Amniotic stem cell (primary cell): ENCODE results near the gene GPR52.
"Not testable (repeated sequence)": the region's sequence is repeated elsewhere in the genome, so short reads cannot be mapped to it uniquely, and the experiment has no call there.

Experiments used
- DNase-seq: peaks from one replicate; lab custom pipeline; 2025; lab: John Stamatoyannopoulos, UW

The GPR52 gene, protein sequence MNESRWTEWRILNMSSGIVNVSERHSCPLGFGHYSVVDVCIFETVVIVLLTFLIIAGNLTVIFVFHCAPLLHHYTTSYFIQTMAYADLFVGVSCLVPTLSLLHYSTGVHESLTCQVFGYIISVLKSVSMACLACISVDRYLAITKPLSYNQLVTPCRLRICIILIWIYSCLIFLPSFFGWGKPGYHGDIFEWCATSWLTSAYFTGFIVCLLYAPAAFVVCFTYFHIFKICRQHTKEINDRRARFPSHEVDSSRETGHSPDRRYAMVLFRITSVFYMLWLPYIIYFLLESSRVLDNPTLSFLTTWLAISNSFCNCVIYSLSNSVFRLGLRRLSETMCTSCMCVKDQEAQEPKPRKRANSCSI

DNA sequence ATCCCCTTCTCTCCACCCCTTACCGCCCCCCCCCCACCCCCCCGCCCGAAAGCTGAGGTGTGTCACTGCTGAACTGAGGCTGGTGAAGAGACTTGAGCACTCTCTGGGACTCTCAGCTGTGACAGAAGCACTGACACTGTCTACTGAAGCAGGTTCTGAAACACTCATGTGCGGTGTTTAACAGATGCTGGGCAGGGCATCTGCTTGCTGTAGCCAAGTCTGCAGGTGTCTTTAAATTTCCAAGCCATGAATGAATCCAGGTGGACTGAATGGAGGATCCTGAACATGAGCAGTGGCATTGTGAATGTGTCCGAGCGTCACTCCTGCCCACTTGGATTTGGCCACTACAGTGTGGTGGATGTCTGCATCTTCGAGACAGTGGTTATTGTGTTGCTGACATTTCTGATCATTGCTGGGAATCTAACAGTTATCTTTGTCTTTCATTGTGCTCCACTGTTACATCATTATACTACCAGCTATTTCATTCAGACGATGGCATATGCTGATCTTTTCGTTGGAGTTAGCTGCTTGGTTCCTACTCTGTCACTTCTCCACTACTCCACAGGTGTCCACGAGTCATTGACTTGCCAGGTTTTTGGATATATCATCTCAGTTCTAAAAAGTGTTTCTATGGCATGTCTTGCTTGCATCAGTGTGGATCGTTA is at the start of gene GPR52:
GPR52 (plus strand) TSS at position 99 of the 665 bp plus-strand sequence; CDS start at position 247, 148 bp downstream.
- DNase-seq, result no peak

DNA sequence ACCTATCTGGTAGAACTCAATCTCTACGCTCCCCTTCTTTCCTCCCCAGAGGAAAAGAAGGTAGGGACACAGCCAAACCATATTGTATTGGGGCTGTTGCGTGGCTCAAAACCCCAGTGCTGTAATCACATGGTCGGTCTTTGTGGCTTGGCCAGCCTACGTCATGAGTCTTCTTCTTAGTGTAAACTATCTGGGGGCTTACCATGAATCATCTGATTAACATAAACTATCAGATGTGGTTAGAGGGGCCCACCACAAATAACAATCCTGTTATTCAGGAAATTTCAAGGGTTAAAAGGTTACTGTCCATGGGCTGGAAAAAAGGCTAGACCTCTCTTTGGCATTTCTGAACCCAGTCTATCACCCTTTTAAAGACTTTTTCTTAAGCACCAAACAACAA is 49.5 kb upstream of the GPR52 start:
- no peak for DNase-seq

DNA sequence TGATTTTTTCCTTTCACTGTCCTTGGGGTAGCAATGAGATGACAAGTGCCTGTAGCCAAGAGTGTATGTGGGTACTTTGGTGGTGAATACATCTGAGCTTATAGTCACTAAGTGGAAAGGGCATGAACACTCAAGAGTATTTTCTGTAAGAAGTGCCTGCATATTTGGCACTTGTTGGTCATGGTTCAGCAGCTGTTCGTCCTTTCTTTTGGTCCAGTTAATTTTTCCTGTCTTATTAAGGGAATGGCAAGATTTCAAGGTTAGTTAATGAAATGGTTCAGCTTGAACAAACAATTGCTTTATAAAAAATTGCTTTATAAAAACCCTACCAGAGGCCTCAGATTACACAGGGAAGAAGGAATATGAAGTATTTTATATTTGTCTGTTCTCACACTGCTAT is 48.6 kb upstream of the GPR52 start:
- DNase-seq, result no peak

DNA sequence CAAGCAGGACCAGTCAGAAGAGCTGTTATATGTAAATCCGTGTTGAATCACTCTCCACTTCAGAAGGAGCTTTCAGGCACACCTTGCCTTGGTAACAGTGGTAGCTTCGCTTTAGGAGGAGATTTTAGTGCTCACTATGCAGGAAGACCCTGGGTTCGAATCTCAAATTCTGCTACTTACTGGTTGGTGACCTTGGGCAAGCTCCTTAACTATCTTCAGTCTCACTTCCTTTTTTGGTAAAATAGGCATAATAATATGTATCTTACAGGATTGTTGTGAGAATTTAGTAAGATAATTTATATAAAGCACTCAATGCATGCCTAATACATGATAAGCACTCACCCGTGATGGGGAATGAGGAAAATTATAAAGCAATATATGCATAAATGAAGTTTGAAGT is 46.7 kb upstream of the GPR52 start:
- DNase-seq, result no peak

DNA sequence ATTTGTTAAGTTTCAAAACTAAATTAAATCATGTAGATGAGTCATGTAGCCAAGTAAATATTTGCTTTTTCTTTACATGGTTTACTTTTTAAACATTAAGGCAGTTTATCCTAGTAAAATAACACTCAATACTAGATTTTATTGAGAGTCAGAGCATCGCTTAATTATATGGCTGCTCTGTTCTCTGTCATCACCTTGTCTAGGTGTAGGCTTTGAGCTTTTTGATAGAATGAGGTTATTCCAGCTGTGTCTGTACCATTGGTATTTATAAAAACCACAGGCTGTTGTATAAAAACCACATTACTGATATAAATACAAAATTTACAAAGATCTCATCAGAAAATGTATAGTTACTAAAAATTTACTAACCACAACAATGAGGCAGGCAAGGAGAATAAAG is 42.5 kb upstream of the GPR52 start:
- DNase-seq, result no peak

DNA sequence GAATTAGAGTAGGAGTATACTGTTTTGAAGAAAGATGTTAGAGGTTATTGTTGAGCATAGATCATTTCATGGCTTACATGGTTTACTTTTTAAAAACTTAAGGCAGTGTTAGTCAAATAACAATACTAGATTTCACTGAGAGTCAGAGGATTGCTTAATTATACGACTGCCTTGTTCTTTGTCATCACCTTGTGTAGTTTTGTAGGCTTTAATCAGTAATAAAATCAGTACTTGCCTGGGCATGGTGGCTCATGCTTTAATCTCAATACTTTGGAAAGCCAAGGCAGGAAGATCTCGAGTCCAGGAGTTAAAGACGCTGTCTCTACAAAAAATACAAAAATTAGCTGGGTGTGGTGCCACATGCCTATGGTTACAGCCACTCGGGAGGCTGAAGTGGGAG is 41.3 kb upstream of the GPR52 start:
- DNase-seq, result no peak

DNA sequence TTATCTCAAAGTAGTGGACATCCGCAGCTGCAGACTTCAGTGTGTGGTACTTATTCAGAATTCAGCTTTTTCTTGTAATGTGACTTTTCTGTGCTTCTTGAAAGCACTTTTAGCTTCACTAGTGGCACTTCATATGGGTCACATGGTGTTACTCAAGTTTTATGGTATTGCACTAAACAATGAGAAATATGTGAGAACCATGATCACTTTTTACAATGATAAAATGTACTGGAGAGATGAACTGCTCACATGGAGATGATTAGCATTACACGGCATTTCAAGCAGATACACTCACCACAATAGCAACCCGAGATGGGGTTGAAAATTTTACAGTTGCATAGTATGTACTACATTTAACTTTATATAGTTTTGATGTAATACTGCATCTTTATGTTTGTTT is 40.1 kb upstream of the GPR52 start:
- no peak for DNase-seq

DNA sequence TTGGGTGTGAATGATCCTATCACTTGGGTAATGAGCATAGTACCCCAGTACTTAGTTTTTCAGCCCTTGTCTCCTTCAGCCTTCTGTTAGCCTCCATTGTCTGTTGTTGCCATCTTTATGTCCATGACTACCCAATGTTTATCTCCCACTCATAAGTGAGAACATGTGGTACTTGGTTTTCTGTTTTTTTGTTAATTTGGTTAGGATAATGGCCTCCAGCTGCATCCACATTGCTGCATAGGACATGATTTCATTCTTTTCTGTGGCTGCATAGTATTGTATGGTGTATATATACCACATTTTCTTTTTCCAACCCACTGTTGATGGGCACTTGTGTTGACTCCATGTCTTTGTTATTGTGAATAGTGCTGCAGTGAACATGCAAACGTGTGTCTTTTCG is 39.6 kb upstream of the GPR52 start:
- no peak for DNase-seq

DNA sequence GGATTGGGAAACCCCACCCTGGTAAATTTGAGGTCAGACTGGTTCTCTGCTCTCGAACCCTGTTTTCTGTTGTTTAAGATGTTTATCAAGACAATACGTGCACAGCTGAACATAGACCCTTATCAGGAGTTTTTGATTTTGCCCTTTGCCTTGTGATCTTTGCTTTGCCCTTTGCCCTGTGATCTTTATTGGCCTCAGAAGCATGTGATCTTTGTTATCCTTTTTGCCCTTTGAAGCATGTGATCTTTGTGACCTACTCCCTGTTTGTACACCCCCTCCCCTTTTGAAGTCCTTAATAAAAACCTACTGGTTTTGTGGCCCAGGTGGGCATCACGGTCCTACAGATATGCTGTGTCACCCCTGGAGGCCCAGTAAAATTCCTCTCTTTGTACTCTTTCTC is 38.0 kb upstream of the GPR52 start:
- not testable (repeated sequence) for DNase-seq

DNA sequence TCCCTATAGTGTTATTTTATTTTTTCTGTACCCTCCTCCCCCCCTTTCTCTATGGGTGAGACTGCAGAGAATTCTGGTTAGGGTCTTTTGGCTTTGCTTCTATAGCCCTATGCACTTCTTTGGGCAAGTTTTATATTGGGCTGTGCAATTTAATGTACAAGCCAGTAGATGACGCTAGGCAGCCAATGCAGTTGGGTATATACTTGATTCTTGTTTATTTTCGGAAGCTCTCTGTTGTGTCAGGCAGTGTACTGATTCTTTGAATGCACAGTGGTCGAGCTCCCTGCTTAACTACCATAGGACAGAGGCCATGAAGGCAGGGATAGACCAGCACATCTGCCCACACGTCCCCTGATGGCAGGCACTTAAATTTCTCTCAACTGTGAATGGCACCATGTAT is 34.1 kb upstream of the GPR52 start:
- no peak for DNase-seq

DNA sequence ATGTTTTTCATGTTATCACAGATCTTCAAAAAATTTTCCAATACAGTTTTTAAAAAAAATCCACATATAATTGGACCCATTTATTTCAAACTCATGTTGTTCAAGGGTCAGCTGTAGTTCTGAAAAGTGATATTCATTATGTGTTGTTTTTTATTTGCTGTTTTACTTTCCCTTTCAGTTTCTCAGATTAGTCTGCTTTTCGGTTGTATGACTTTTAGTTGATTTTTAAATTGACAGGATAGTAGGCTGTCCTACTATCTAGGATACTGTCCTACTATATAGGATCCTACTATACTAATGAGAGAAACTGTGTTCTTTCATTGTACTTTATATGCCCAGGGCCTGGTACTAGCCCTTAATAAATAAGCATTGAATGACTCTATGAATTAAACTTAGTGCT is 33.6 kb upstream of the GPR52 start:
- no peak for DNase-seq

DNA sequence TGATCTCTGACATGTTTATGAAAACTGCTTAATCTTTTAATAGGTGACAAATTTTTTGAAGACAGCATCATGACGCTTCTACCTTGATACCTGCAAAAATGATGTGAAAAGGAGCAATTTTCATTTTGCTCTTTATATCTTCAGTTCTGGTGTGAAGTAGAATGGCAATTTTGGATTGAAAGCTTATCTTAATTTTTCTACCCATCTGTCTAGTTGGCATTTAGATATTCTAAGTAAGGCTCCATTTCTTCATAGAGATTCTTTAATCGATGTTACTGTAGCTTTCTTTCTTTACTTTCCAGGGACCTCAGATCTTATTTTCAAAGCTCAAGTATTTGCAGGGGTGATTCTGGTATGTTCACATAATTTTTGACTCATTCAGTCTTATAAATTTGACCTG is 32.3 kb upstream of the GPR52 start:
- no peak for DNase-seq

DNA sequence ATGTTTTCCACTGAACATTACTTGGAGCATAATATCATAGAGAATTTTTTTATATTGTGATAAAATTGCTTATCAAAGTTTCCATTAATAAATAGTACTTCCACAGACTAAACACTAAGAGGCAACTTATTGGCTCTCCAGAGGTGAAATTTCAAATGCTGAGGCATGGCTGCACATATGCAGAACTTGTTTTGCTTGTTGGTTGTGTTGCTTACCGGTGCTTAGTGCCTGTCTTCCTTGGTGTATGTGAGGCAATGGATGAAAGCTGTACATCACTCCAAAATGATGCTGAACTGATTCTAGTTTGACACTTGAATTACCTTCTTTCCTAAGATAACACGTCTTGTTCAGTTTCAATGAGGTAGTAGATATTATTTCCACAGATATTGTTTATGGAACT is 29.8 kb upstream of the GPR52 start:
- DNase-seq, result no peak

DNA sequence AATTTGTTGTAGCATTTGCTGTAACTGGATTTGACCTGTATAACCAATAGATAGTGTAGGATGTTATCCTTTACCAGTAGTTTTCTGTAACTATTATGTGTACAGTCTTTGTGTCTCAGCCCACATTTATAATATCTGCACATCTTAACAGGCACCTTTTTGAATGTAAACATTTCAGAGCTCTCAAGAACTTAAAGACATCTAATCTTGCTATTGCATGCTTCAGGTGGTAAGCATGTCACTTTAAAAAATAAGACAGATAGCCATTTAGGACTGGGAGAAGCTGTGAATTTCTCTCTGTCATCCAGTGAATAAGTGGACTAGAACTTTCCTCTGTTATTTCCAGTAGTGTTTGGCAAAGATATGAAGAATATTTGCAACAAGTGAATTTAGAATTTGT is 22.6 kb upstream of the GPR52 start:
- DNase-seq, result no peak

DNA sequence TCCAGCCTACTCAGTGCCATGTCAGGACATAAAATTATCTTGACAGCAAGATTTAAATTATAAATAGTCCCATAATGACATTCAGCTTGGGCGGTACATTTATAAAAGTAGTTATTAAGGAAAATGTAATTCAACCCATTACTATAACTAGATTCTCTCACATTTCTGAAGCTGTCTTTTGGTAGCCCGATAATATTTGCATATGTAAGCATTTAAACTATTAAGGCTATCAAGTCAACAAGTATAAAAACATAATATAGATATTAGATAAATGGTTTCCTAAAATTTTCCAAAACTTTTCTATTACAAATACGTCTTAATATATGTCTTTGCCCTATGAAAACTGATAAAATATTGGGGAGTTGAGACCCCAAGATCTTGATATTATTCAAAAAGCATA is 21.6 kb upstream of the GPR52 start:
- DNase-seq, result no peak

DNA sequence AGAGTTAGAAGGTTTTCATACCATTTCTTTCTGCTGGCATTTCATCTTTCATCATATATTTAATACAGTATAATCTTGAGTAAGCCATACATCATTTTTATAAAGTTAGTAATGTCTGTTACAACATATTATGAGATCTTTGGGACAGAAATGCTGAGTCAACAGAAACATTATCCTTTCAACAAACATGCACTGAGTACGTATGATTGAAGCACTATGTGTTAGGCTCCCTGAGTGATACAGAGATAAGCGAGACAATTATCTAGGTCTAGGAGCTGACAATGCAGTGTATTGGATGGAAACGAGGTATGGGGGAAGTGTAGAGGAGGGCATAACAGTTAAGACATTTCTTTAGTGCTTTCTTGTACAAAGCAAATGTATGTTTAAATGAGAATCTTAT is 19.7 kb upstream of the GPR52 start:
- DNase-seq, result no peak

DNA sequence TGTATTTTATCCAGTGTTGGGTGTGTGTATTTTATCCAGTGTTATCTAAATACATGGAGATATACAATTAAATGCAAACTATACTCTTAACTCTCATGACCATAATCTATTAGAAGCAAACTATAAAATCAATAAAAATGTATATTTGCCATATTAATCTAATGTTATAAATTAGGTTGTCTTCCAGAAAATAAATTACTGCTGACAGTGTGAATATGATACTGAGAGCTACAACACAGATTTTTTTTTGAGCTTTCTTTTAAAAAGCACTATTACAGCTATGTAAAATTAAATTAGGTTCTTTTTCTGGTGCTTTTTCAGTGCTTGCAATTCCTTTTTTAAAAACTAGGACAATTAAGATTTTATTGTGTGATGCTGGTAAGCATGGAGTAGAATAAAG is 19.0 kb upstream of the GPR52 start:
- DNase-seq, result no peak

DNA sequence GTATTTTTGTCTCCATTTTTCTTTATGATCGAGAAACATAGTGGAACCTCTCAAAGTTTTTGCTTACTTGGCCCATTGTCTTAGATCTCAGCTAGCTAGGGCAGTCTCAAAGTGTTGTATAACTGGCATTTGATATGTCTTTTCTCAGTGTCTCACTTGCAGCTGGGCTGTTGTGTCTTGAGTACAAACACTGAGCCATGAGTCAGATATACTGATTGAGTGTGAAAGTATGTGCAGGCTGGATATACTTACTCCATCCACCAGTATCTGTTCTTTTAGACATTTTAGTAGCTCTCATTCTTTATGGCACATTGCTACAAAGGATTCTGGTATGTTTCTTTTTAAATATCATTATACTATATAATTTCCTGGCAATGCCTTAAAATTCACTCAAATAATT is 14.3 kb upstream of the GPR52 start:
- no peak for DNase-seq

DNA sequence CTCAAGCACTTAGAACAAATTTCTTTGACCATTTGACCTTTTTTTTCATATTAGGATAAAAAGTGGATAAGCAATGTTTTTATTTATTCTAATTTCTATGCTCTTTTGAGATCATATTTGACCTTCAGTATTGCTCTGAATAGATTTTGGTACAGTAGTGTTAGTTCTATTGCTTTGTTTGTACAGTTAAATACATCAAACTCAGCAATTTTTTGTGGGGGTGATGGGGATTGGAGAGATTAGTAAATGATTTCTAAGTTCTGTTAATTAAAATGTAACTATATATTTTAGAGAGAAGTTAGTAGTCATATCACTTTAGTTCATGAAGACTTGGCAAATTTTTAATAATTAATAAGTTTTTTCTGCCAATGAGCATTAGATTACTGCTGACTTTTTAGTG is 2.4 kb upstream of the GPR52 start:
- DNase-seq, result no peak

DNA sequence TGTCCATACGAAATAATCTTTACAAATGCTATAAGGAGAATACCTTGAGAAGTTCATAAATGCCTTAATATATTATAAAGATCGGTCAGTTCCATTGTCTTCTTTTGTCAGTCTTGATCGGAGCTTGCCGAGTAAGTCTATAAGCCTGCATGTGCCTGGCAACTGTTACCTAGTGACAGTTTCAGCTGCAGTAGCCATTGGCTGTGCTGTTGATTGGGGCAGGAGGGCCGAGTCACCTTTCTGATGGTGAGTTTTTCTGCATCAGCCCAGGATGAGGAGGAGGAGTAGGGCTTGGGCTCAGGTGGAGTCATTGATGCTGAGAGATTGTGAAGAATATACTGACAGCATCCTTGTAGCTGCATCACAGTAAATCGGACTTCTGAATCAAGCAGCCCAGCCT is 1.9 kb upstream of the GPR52 start:
- no peak for DNase-seq

DNA sequence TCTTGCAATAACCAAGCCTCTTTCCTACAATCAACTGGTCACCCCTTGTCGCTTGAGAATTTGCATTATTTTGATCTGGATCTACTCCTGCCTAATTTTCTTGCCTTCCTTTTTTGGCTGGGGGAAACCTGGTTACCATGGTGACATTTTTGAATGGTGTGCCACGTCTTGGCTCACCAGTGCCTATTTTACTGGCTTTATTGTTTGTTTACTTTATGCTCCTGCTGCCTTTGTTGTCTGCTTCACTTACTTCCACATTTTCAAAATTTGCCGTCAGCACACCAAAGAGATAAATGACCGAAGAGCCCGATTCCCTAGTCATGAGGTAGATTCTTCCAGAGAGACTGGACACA is 743 bp downstream of the GPR52 start:
- DNase-seq, result no peak

DNA sequence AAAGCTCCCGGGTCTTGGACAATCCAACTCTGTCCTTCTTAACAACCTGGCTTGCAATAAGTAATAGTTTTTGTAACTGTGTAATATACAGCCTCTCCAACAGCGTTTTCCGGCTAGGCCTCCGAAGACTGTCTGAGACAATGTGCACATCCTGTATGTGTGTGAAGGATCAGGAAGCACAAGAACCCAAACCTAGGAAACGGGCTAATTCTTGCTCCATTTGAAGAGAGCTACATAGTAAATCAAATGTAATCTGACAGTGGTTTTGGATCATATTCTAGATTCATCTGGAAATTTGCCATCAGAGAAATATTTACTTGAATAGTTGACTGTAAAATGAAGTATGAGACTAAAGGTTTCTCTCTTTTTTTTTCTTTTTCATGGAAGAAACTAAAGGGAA is 1.2 kb downstream of the GPR52 start:
- DNase-seq, result no peak

DNA sequence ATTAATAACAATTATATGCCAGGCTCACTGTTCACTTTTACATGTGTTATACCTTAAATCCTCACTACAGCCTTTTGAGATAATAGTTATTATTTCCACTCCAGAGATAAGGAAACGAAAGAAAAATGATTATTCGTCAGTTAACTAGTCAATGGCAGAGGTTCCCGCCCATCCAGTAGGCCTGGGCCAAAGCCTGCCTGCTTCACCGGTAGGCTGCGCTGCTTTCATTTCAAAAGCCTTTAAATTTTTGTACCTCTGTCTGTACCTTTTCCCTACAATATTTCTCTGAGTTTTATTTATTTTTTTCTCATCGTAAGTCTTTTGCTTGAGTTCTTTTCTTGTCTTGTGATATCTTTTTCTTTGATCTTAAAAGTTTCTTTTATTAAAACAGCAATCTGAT is 3.6 kb downstream of the GPR52 start:
- DNase-seq, result no peak

DNA sequence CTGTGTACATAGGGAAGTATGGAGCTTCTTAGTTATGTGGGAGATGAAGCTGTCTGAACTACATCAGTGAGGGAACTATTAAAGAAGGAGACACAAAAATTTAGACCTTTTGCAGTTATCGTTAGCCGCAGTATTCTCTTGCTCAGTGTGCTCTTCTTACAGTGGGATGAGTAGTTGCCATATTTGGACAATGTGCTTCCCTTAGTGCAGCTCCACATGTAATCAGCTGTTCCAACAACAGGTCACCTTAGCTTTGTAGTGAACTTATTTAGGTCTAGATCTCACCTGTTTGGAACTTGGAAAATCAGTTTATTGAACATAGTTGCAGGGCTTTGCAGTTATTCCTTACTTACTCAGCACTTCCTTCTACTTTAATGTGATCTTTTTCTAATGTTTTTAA is 18.1 kb downstream of the GPR52 start:
- DNase-seq, result no peak
